HG03060 (cell line): ENCODE data around the gene SIK1.

ENCODE experiments used
- ATAC-seq: cut with Tn5 transposase; IDR thresholded peaks from one replicate; pipeline ENCODE4 v1.9.1; 2021; ENCODE audit warnings: low read depth, moderate number of reproducible peaks; ENCODE audit not compliant: unreplicated experiment

Gene SIK1

DNA sequence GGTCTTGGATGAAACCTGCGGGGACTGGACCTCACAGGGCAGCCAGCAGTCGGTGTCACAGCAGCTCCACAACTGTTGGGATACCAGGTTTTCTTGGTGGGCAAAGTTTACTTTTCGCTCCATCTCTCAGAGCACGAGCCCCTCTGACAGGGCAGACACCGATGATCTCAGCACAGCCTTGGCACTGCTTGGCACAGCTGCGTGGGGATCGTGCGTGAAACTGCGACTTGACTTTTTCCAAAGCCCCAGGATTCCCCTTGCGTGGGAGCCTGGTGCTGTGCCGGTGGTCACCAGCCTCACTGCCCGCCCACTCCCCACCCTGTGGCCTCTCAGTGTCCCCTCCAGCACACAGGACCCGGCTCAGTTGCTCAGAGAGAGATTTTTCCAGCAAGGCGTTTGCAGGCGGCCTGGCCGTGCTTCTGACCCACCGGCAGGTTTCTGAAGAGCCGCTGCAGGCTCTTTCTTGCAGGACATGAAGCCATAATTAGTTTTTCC is 57.3 kb downstream of the SIK1 start:
- no peak for ATAC-seq

DNA sequence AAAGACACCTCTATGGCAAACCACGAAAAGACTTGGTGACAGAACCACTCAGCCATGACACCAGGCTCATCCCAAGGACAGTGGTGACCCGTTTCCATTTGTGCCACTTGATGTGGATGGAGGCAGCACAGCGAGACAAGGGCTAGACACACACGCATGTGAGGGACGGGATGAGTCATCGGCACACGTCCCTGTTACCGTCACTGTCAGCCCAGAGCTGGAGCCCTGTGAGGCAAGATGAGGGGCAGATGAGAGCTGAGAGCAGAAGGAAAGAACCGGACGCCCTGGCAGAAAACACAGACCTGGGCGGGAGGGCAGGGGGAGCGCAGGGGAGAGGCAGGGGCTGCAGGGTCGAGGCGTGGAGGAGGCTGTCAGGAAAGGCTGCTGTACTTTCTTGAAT is 57.8 kb downstream of the SIK1 start:
- ATAC-seq: no peak

DNA sequence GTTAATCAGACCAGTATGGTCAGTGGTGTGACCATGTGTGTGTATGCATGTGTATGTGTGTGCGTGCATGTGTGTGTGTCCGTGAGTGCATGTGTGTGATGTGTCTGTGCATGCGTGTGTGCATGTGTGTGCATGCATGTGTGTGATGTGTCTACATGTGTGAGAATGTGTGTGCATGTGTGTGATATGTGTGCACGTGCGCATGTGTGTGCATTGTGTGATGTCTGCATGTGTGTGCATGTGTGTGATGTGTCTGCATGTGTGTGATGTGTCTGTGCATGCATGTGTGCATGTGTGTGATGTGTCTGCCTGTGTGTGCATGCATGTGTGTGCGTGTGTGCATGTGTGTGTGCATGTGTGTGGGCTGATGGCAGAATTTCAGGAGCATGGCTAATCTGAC is 58.2 kb downstream of the SIK1 start:
- no peak for ATAC-seq

DNA sequence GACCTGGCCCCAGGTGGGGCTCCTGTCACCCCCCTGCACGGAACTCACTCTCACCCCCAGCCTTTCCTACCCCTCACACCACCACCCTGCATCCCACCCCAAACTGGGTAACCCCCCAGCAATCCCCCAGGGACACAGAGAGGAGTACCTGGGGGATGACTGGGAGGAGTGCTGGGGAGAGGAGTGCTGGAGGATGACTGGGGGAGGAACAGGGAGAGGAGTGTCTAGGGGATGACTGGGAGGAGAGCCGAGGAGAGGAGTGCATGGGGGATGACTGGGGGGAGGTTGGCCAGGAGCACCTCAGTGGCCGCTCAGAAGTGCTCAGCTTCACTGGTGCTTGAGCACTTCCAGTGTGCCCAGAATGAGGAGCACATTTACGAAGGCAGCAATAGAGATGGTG is 59.1 kb downstream of the SIK1 start:
- no peak for ATAC-seq

DNA sequence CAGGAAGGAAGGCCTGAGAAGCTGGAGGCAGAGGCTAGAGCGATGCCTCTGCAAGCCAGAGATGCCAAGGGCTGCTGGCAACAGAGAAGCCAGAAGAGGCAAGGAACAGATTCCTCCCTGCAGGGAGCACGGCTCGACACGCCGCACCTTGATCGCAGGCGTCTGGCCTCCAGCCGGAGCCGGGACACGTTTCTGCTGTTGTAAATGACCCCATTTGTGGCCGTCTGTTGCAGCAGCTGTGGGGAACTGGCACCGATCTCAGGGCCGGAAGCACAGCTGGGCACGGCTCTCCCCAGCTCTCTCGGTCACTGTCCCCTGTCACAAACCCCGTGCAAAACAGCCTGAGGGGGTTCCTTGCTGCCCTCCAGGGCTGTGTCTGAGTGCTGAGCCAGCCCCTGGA is 59.6 kb downstream of the SIK1 start:
- ATAC-seq: no peak

DNA sequence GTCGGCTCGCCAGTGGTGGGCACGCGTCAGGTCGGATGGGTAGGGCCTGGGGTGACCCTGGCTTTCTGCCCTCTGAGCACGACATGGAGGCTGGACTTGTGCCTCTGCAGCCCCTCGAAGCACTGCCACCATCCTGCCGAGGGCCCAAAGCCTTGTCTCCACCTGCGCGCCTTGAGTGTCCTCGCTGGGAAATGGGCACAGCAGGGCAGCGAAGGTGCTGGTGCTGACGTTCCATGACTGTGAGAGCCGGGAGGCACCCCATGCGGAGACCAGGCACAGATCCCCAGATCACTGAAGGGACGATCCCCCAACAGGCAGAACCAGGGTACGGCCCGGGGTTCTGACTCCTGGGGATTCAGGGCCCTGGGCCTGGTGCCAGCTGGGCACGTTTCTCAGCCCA is 60.3 kb downstream of the SIK1 start:
- ATAC-seq: no peak

DNA sequence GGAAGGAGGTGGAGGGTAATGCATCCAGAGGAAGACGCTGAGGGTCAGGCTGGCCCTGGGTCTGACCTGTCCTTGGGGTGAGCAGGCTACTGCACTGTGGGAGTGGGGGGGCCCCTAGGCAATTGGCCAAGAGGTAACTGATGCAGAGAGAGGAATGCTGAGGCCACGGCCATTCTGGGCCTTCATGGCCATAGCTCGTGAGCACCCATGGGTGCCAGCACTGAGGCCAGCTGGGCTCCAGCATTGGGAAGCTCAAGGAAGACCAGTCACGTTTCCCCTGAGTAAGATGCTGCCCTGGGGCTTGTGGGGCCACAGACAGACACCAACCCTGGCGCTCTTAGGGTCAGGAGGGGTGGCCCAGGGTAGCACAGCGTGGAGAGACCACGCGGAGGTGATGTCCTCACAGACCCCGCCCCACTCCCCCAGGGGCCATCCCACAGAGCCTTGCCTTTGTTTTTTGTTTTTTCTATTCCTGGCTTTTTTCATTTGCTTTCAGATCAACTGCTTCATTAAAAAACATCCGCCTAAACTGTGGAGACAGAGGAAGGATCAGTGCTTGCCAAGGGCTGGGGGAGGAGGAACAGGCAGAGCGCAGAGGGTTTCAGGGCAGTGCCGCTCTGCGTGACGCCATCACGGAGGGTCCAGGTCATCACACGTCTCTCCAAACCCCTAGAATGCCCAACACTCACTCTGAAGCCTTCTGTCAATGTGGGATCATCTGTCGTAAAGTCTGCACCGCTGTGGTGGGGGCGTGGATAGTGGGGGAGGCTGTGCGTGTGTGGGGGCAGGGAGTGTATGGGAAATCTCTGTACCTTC is 61.1 kb downstream of the SIK1 start:
- ATAC-seq: no peak

DNA sequence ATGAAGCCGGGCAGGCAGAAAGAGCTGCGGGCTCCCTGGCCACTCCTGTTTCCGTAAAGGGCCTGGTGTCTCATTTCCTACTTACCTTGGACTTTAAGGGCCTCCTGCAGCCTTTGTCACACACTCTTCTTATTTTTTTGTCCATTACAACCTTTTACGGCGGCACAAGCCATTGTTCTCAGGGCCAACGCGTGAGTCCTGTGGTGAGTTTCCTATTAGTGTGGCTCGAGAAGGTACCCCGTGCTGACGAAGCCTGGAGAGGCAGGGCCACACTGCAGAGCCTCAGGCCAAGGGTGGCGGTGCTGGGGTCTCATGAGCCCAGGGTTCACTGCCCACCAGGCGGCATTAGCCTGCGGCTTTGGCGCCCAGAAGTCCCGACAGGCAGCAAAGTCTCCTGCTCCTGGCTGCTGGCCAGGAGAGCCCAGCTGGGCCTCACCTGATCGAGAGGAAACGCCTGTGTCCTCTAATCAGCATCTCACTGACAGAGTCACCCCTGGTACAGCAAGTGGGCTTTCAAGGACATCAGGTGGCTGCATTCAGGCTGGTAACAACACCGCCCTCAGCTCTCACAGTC is 62.0 kb downstream of the SIK1 start:
- no peak for ATAC-seq
